HCT116 (cell line): ENCODE data around the gene TRAT1.

Source experiments
- CTCF ChIP-seq, 3 experiments: fragments of 200-600 bp in 1 of 3; sonication (generic) in 1 of 3; IDR thresholded peaks in 2 of 3; conservative IDR thresholded peaks in 1 of 3; 2 replicates each; pipeline ENCODE4 v1.5.1; 2012 to 2017; ENCODE audit warnings: low read depth in 2 of 3, low read length in 2 of 3, antibody characterized with exemption in 1 of 3, borderline replicate concordance in 1 of 3, control low read depth in 1 of 3, mild to moderate bottlenecking in 1 of 3, mixed read lengths in 1 of 3, mixed run types in 1 of 3, moderate library complexity in 1 of 3; ENCODE audit not compliant: insufficient read depth in 1 of 3
- EZH2 ChIP-seq: fragments of 200-600 bp; sonication (generic); IDR thresholded peaks from 2 replicates; pipeline ENCODE4 v1.6.1; 2017; ENCODE audit warnings: antibody characterized with exemption, mixed run types
- EZH2phosphoT487 ChIP-seq: fragments of 200-600 bp; IDR thresholded peaks from 2 replicates; pipeline ENCODE4 v1.6.1; 2018; ENCODE audit warnings: antibody characterized with exemption, borderline replicate concordance
- MAX ChIP-seq: IDR thresholded peaks from 2 replicates; pipeline ENCODE4 v1.6.1; 2012
- POLR2A ChIP-seq: IDR thresholded peaks from 2 replicates; pipeline ENCODE4 v1.7.0; 2011; ENCODE audit warnings: borderline replicate concordance; ENCODE audit not compliant: insufficient read depth, insufficient read length; ENCODE audit errors: extremely low read depth
- POLR2AphosphoS5 ChIP-seq: IDR thresholded peaks from 2 replicates; pipeline ENCODE4 v1.6.1; 2011; ENCODE audit warnings: mild to moderate bottlenecking, low read depth, low read length, moderate library complexity
- REST ChIP-seq: IDR thresholded peaks from 2 replicates; pipeline ENCODE4 v1.6.1; 2012; ENCODE audit warnings: low read depth
- SP1 ChIP-seq: IDR thresholded peaks from 2 replicates; pipeline ENCODE4 v1.6.1; 2012; ENCODE audit warnings: low read depth
- TCF7L2 ChIP-seq: IDR thresholded peaks from 2 replicates; pipeline ENCODE4 v1.7.0; 2011; ENCODE audit warnings: borderline replicate concordance, inconsistent platforms; ENCODE audit not compliant: insufficient read depth, insufficient read length; ENCODE audit errors: extremely low read depth
- ZNF274 ChIP-seq: fragments of 200-500 bp; sonication (Bioruptor generic); IDR thresholded peaks from 2 replicates; pipeline ENCODE4 v1.6.1; 2014; ENCODE audit warnings: mild to moderate bottlenecking, low read depth, low read length, inconsistent platforms

GRCh38 chr3:108887777-108888176 is 65.2 kb downstream of the TRAT1 start:
- TF ChIP-seq EZH2, result no peak
- no peak for TF ChIP-seq REST
- no peak for TF ChIP-seq POLR2AphosphoS5
- no peak for TF ChIP-seq CTCF (IDR thresholded peaks at IDR 0.05 in 2 of 3, conservative IDR thresholded peaks at IDR 0.05 in 1 of 3; ENCODE audit: borderline replicate concordance in 1 of 3, insufficient read depth in 1 of 3, low read depth in 2 of 3, low read length in 2 of 3)
- TF ChIP-seq POLR2A, result no peak
- TF ChIP-seq TCF7L2, result no peak
- TF ChIP-seq MAX, result no peak
- no peak for TF ChIP-seq EZH2phosphoT487
- no peak for TF ChIP-seq ZNF274
- no peak for TF ChIP-seq SP1
